Measurements from ENCODE around the gene GJB3. TPM values are rescaled to one million over a fixed set of nuclear protein-coding genes. Genes with fewer than 3 reads are reported as not detected.
"Not testable (repeated sequence)": the region's sequence is repeated elsewhere in the genome, so short reads cannot be mapped to it uniquely, and the experiment has no call there.

GJB3 gene
- polyA plus RNA-seq, 4 donors = 0.18 to 0.57 (median 0.24) TPM

GRCh38 chr1:34816778-34817177 lies 35.8 kb downstream of the GJB3 start:
- no peak for DNase-seq (ENCODE audit: low read depth in 4 of 4, low spot score in 3 of 4)

GRCh38 chr1:34818862-34819261 lies 37.8 kb downstream of the GJB3 start:
- not testable (repeated sequence) for DNase-seq (ENCODE audit: low read depth in 4 of 4, low spot score in 3 of 4)

- no peak for DNase-seq (ENCODE audit: low read depth in 4 of 4, low spot score in 3 of 4)
These were observed 41.2 kb downstream of the GJB3 start for GRCh38 chr1:34822202-34822601.

GRCh38 chr1:34824817-34825454 lies 43.9 kb downstream of the GJB3 start:
- no peak for DNase-seq (ENCODE audit: low read depth in 4 of 4, low spot score in 3 of 4)

- no peak for DNase-seq (ENCODE audit: low read depth in 4 of 4, low spot score in 3 of 4)
These were observed 44.6 kb downstream of the GJB3 start for GRCh38 chr1:34825455-34826091.

- DNase-seq (ENCODE audit: low read depth in 4 of 4, low spot score in 3 of 4) = no peak
These were observed 46.4 kb downstream of the GJB3 start for GRCh38 chr1:34827341-34827941.

- no peak for DNase-seq (ENCODE audit: low read depth in 4 of 4, low spot score in 3 of 4)
These were observed 47.6 kb downstream of the GJB3 start for GRCh38 chr1:34828611-34829010.

- no peak for DNase-seq (ENCODE audit: low read depth in 4 of 4, low spot score in 3 of 4)
These were observed 48.2 kb downstream of the GJB3 start for GRCh38 chr1:34829250-34829649.

- no peak for DNase-seq (ENCODE audit: low read depth in 4 of 4, low spot score in 3 of 4)
These were observed 50.8 kb downstream of the GJB3 start for GRCh38 chr1:34831721-34832246.

GRCh38 chr1:34833711-34834110 lies 52.7 kb downstream of the GJB3 start:
- no peak for DNase-seq (ENCODE audit: low read depth in 4 of 4, low spot score in 3 of 4)

Other genes starting within 250 kb of the GJB3 start
- under 1 TPM in 3 of 4 donors, not detected in 1; 0.19 to 0.54 (median 0.31) TPM for gene GJB5, start 26.2 kb upstream of the GJB3 start, polyA plus RNA-seq (ENCODE audit: insufficient read length in 4 of 4)
- under 1 TPM in 2 of 4 donors, not detected in 2; 0.13 to 0.18 TPM for gene GJB4, start 21.5 kb upstream of the GJB3 start, polyA plus RNA-seq (ENCODE audit: insufficient read length in 4 of 4)
- 10 to 100 TPM; 17.3 to 22.6 (median 19.7) TPM for gene GJA4, start 11.8 kb downstream of the GJB3 start, polyA plus RNA-seq (ENCODE audit: insufficient read length in 4 of 4)
- 10 to 100 TPM; 29.9 to 39.0 (median 34.9) TPM for gene SMIM12, start 78.5 kb downstream of the GJB3 start, polyA plus RNA-seq (ENCODE audit: insufficient read length in 4 of 4)
- 1 to 10 TPM; 2.0 to 3.0 (median 2.4) TPM for gene DLGAP3, start 148.4 kb downstream of the GJB3 start, polyA plus RNA-seq (ENCODE audit: insufficient read length in 4 of 4)
- gene TMEM35B, start 204.1 kb downstream of the GJB3 start, polyA plus RNA-seq (ENCODE audit: insufficient read length in 4 of 4) = 10 to 100 TPM; 34.1 to 38.4 (median 34.9) TPM

Measured in right renal pelvis (tissue), 4 donors.